WTC11 (cell line): Measurements from ENCODE around the gene TMEM89. TPM values are rescaled to one million over a fixed set of nuclear protein-coding genes. Genes with fewer than 3 reads are reported as not detected.

Experiments used
- ATAC-seq: fragments of 200-7000 bp; cut with Tn5 transposase; 2 replicates; pipeline ENCODE4 v1.10.0; 2021; ENCODE audit warnings: mild to moderate bottlenecking, moderate library complexity
- CTCF ChIA-PET: fragments of 300-600 bp; sonication (Branson Sonifier 250); formaldehyde crosslinking; loops from one replicate; lab custom pipeline; 2021; ENCODE audit warnings: antibody characterized with exemption; lab: Charles Lee
- POLR2A ChIA-PET: fragments of 350-600 bp; sonication (Branson Sonifier 250); formaldehyde crosslinking; loops from one replicate; lab custom pipeline; 2021; ENCODE audit warnings: antibody characterized with exemption; lab: Charles Lee
- DNase-seq: peaks from one replicate; pipeline ENCODE4 v3.0.0; 2021; ENCODE audit warnings: low spot score
- H3K27ac Mint-ChIP-seq: 2 replicates; pipeline ENCODE4 v1.8.0; 2021; ENCODE audit warnings: mixed read lengths
- H3K27me3 Mint-ChIP-seq: 2 replicates; pipeline ENCODE4 v1.8.0; 2021; ENCODE audit warnings: low read depth, mild to moderate bottlenecking, moderate library complexity, mixed read lengths
- H3K36me3 Mint-ChIP-seq: 2 replicates; pipeline ENCODE4 v1.8.0; 2021; ENCODE audit warnings: mixed read lengths
- H3K4me1 Mint-ChIP-seq: 2 replicates; pipeline ENCODE4 v1.8.0; 2022; ENCODE audit warnings: mixed read lengths
- H3K4me3 Mint-ChIP-seq: 2 replicates; pipeline ENCODE4 v1.8.0; 2021; ENCODE audit warnings: mild to moderate bottlenecking, moderate library complexity, mixed read lengths
- H3K9me3 Mint-ChIP-seq: 2 replicates; pipeline ENCODE4 v1.8.0; 2021; ENCODE audit warnings: mixed read lengths
- AR ChIP-seq: fragments of 250-450 bp; sonication (Bioruptor Pico); IDR thresholded peaks from 2 replicates; pipeline ENCODE4 v1.9.0; 2021; ENCODE audit warnings: mild to moderate bottlenecking
- ATF2 ChIP-seq: sonication (generic); formaldehyde crosslinking; IDR thresholded peaks from 2 replicates; pipeline ENCODE4 v1.8.1; 2022; ENCODE audit warnings: low read depth, missing genetic modification reagents, borderline replicate concordance
- ATF6 ChIP-seq: sonication (generic); formaldehyde crosslinking; IDR thresholded peaks from 2 replicates; pipeline ENCODE4 v1.8.1; 2023; ENCODE audit warnings: mild to moderate bottlenecking, missing genetic modification reagents
- CTCF ChIP-seq: fragments of 200-600 bp; IDR thresholded peaks from 2 replicates; pipeline ENCODE4 v1.8.0; 2022; ENCODE audit warnings: antibody characterized with exemption
- EMX1 ChIP-seq: fragments of 250-450 bp; sonication (Bioruptor Pico); IDR thresholded peaks from 2 replicates; pipeline ENCODE4 v1.8.0; 2021; ENCODE audit warnings: mild to moderate bottlenecking
- FOXJ3 ChIP-seq: sonication (generic); formaldehyde crosslinking; IDR thresholded peaks from 2 replicates; pipeline ENCODE4 v1.9.0; 2021; ENCODE audit warnings: missing genetic modification reagents, mild to moderate bottlenecking, borderline replicate concordance
- FOXP1 ChIP-seq: sonication (generic); formaldehyde crosslinking; IDR thresholded peaks from 2 replicates; pipeline ENCODE4 v1.8.0; 2022; ENCODE audit warnings: missing genetic modification reagents, mild to moderate bottlenecking, moderate library complexity, borderline replicate concordance
- HMGXB4 ChIP-seq: sonication (generic); formaldehyde crosslinking; IDR thresholded peaks from 2 replicates; pipeline ENCODE4 v1.8.1; 2023; ENCODE audit warnings: mild to moderate bottlenecking, moderate library complexity, missing genetic modification reagents
- IRF1 ChIP-seq: sonication (generic); formaldehyde crosslinking; IDR thresholded peaks from 2 replicates; pipeline ENCODE4 v1.8.0; 2023; ENCODE audit warnings: missing genetic modification reagents
- IRF2 ChIP-seq: sonication (generic); formaldehyde crosslinking; IDR thresholded peaks from 2 replicates; pipeline ENCODE4 v1.8.0; 2022; ENCODE audit warnings: low read depth, missing genetic modification reagents, borderline replicate concordance
- KAT7 ChIP-seq: sonication (generic); formaldehyde crosslinking; IDR thresholded peaks from 2 replicates; pipeline ENCODE4 v1.8.1; 2023; ENCODE audit warnings: missing genetic modification reagents, mild to moderate bottlenecking, borderline replicate concordance
- MYBL2 ChIP-seq: sonication (generic); formaldehyde crosslinking; IDR thresholded peaks from 2 replicates; pipeline ENCODE4 v1.8.1; 2023; ENCODE audit warnings: mild to moderate bottlenecking, moderate library complexity, missing genetic modification reagents
- NR1H2 ChIP-seq: sonication (generic); formaldehyde crosslinking; IDR thresholded peaks from 2 replicates; pipeline ENCODE4 v1.9.0; 2021; ENCODE audit warnings: mild to moderate bottlenecking, moderate library complexity, missing genetic modification reagents
- PRRX2 ChIP-seq: fragments of 250-450 bp; sonication (Bioruptor Pico); IDR thresholded peaks from 2 replicates; pipeline ENCODE4 v1.8.0; 2021; ENCODE audit warnings: mild to moderate bottlenecking
- RORB ChIP-seq: fragments of 250-450 bp; sonication (Bioruptor Pico); IDR thresholded peaks from 2 replicates; pipeline ENCODE4 v1.9.0; 2021; ENCODE audit warnings: mild to moderate bottlenecking
- SOX15 ChIP-seq: fragments of 250-450 bp; sonication (Bioruptor Pico); IDR thresholded peaks from 2 replicates; pipeline ENCODE4 v1.9.0; 2021; ENCODE audit warnings: mild to moderate bottlenecking
- TP53 ChIP-seq: sonication (generic); formaldehyde crosslinking; IDR thresholded peaks from 2 replicates; pipeline ENCODE4 v1.8.1; 2023; ENCODE audit warnings: mild to moderate bottlenecking, missing genetic modification reagents
- USF2 ChIP-seq: sonication (generic); formaldehyde crosslinking; IDR thresholded peaks from 2 replicates; pipeline ENCODE4 v1.8.1; 2023; ENCODE audit warnings: mild to moderate bottlenecking, missing genetic modification reagents, moderate library complexity
- ZBTB43 ChIP-seq: sonication (generic); formaldehyde crosslinking; IDR thresholded peaks from 2 replicates; pipeline ENCODE4 v1.8.1; 2023; ENCODE audit warnings: mild to moderate bottlenecking, missing genetic modification reagents
- ZNF138 ChIP-seq: sonication (generic); formaldehyde crosslinking; conservative IDR thresholded peaks from 2 replicates; pipeline ENCODE4 v1.8.1; 2022; ENCODE audit warnings: mild to moderate bottlenecking, moderate library complexity, missing genetic modification reagents
- ZNF232 ChIP-seq: sonication (generic); formaldehyde crosslinking; IDR thresholded peaks from 2 replicates; pipeline ENCODE4 v1.8.0; 2022; ENCODE audit warnings: mild to moderate bottlenecking, missing genetic modification reagents
- ZNF263 ChIP-seq: sonication (generic); formaldehyde crosslinking; IDR thresholded peaks from 2 replicates; pipeline ENCODE4 v1.8.1; 2022; ENCODE audit warnings: low read depth, mild to moderate bottlenecking, moderate library complexity, missing genetic modification reagents
- ZNF423 ChIP-seq: fragments of 250-450 bp; sonication (Bioruptor Pico); IDR thresholded peaks from 2 replicates; pipeline ENCODE4 v2.1.2; 2022; ENCODE audit warnings: mild to moderate bottlenecking, moderate library complexity
- total RNA-seq: library from RNA; stranded (reverse); gene quantifications from 3 replicates; pipeline ENCODE4 v1.2.3, GENCODE V29; 2021

Gene TMEM89
- total RNA-seq, 1 experiment from 2014 or later, result 0.66 TPM

GRCh38 chr3:48591886-48592518 lies 29.6 kb downstream of the TMEM89 start (continued):
- TF ChIP-seq USF2 (CRISPR knock-in tag), result no peak
- no peak for TF ChIP-seq KAT7 (CRISPR knock-in tag)
- TF ChIP-seq AR (CRISPR knock-in tag), result no peak
- no peak for TF ChIP-seq CTCF
- no peak for TF ChIP-seq IRF1 (CRISPR knock-in tag)
- no peak for TF ChIP-seq PRRX2 (CRISPR knock-in tag)
- TF ChIP-seq HMGXB4 (CRISPR knock-in tag), result no peak
- no peak for TF ChIP-seq ZNF138 (CRISPR knock-in tag)
- no peak for TF ChIP-seq ATF2 (CRISPR knock-in tag)
- no peak for TF ChIP-seq EMX1 (CRISPR knock-in tag)
- TF ChIP-seq FOXJ3, result no peak
- no peak for TF ChIP-seq IRF2 (CRISPR knock-in tag)

- H3K9me3 Mint-ChIP-seq, result no peaks in the 10 kb centered on the region
- ChIA-PET POLR2A (no interaction called here), CTCF (no interaction called here)
- H3K4me3 Mint-ChIP-seq, result no peak overlapping the region
- ATAC-seq (no peak), DNase-seq (no peak)
- no peak overlapping the region for H3K27ac Mint-ChIP-seq
- H3K36me3 Mint-ChIP-seq, result no peaks in the 10 kb centered on the region
- H3K27me3 Mint-ChIP-seq, result no peaks in the 10 kb centered on the region; the same call in 1 of the 2 replicates
- peaks cover 23% of the 10 kb centered on the region for H3K4me1 Mint-ChIP-seq
- no peak for TF ChIP-seq MYBL2
- no peak for TF ChIP-seq FOXJ3
- no peak for TF ChIP-seq ZBTB43 (CRISPR knock-in tag)
- no peak for TF ChIP-seq ATF6
- no peak for TF ChIP-seq SOX15 (CRISPR knock-in tag)
- TF ChIP-seq FOXP1, result no peak
- TF ChIP-seq RORB (CRISPR knock-in tag), result no peak
- TF ChIP-seq TP53 (CRISPR knock-in tag), result no peak
- TF ChIP-seq NR1H2, result no peak
- TF ChIP-seq ZNF232 (CRISPR knock-in tag), result no peak
- no peak for TF ChIP-seq ZNF423 (CRISPR knock-in tag)
- no peak for TF ChIP-seq ZNF263 (CRISPR knock-in tag)
These were observed 30.1 kb downstream of the TMEM89 start for GRCh38 chr3:48591436-48591835.
